Loucy (cell line): ENCODE results near the gene TEX55.
"Not testable (repeated sequence)": the region's sequence is repeated elsewhere in the genome, so short reads cannot be mapped to it uniquely, and the experiment has no call there.

Source experiments
- H2AFZ ChIP-seq: fragments of 200-600 bp; sonication (generic); 2 replicates; pipeline ENCODE4 v1.6.0; 2016; ENCODE audit warnings: antibody characterized with exemption, mild to moderate bottlenecking, low read length, moderate library complexity
- H3F3A ChIP-seq: fragments of 200-600 bp; 2 replicates; pipeline ENCODE4 v1.6.0; 2016; ENCODE audit warnings: antibody characterized with exemption, low read depth, mild to moderate bottlenecking
- H3K27me3 ChIP-seq: fragments of 200-600 bp; sonication (generic); 2 replicates; pipeline ENCODE4 v1.6.1; 2014; ENCODE audit warnings: low read length, mild to moderate bottlenecking; ENCODE audit not compliant: insufficient read depth, poor library complexity, severe bottlenecking
- H3K36me3 ChIP-seq: fragments of 200-600 bp; sonication (generic); 2 replicates; pipeline ENCODE4 v1.6.1; 2016; ENCODE audit warnings: low read length; ENCODE audit not compliant: insufficient read depth
- H3K4me1 ChIP-seq: fragments of 200-600 bp; sonication (generic); 2 replicates; pipeline ENCODE4 v1.5.1; 2014; ENCODE audit warnings: low read length, mild to moderate bottlenecking; ENCODE audit not compliant: insufficient read depth, poor library complexity, severe bottlenecking
- H3K4me2 ChIP-seq: fragments of 200-600 bp; sonication (generic); 2 replicates; pipeline ENCODE4 v1.6.0; 2014; ENCODE audit warnings: antibody characterized with exemption, low read length, low read depth, mild to moderate bottlenecking; ENCODE audit not compliant: poor library complexity, severe bottlenecking
- H3K4me3 ChIP-seq: fragments of 200-600 bp; sonication (generic); 2 replicates; pipeline ENCODE4 v1.5.1; 2014; ENCODE audit warnings: low read length, mild to moderate bottlenecking, mixed read lengths; ENCODE audit not compliant: poor library complexity, severe bottlenecking
- H3K79me2 ChIP-seq: fragments of 200-600 bp; sonication (generic); 2 replicates; pipeline ENCODE4 v1.6.1; 2014; ENCODE audit warnings: low read length; ENCODE audit not compliant: insufficient read depth
- H3K9ac ChIP-seq: fragments of 200-600 bp; sonication (generic); 2 replicates; pipeline ENCODE4 v1.6.0; 2014; ENCODE audit warnings: mild to moderate bottlenecking, low read depth, low read length, moderate library complexity; ENCODE audit not compliant: poor library complexity, severe bottlenecking
- H3K9me2 ChIP-seq: fragments of 200-600 bp; sonication (generic); replicated peaks from 2 replicates; pipeline ENCODE4 v1.6.1; 2016; ENCODE audit warnings: low read depth, low read length, mixed read lengths
- H3K9me3 ChIP-seq: fragments of 200-600 bp; sonication (generic); 2 replicates; pipeline ENCODE4 v1.6.1; 2014; ENCODE audit warnings: mild to moderate bottlenecking, antibody characterized with exemption, low read length, low read depth; ENCODE audit not compliant: insufficient read depth
- H4K20me1 ChIP-seq: fragments of 200-600 bp; sonication (generic); 2 replicates; pipeline ENCODE4 v1.6.0; 2014; ENCODE audit warnings: antibody characterized with exemption, low read length, mild to moderate bottlenecking; ENCODE audit not compliant: insufficient read depth, poor library complexity, severe bottlenecking
- EZH2phosphoT487 ChIP-seq: fragments of 200-600 bp; IDR thresholded peaks from 2 replicates; pipeline ENCODE4 v1.6.1; 2018; ENCODE audit warnings: antibody characterized with exemption, mild to moderate bottlenecking, moderate library complexity, borderline replicate concordance
- TF ChIP-seq, protein P1 (sequence below): fragments of 200-600 bp; sonication (generic); conservative IDR thresholded peaks from 2 replicates; pipeline ENCODE4 v1.5.1; 2014; ENCODE audit warnings: mild to moderate bottlenecking, antibody characterized with exemption, low read length

The TEX55 gene

GRCh38 chr3:119160815-119161214 is 14.8 kb downstream of the TEX55 start:
- TF ChIP-seq, protein P1, sequence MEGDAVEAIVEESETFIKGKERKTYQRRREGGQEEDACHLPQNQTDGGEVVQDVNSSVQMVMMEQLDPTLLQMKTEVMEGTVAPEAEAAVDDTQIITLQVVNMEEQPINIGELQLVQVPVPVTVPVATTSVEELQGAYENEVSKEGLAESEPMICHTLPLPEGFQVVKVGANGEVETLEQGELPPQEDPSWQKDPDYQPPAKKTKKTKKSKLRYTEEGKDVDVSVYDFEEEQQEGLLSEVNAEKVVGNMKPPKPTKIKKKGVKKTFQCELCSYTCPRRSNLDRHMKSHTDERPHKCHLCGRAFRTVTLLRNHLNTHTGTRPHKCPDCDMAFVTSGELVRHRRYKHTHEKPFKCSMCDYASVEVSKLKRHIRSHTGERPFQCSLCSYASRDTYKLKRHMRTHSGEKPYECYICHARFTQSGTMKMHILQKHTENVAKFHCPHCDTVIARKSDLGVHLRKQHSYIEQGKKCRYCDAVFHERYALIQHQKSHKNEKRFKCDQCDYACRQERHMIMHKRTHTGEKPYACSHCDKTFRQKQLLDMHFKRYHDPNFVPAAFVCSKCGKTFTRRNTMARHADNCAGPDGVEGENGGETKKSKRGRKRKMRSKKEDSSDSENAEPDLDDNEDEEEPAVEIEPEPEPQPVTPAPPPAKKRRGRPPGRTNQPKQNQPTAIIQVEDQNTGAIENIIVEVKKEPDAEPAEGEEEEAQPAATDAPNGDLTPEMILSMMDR = no peak
- no peak for TF ChIP-seq EZH2phosphoT487
- Histone ChIP-seq H3K79me2 (no peaks in the 10 kb centered on the region), H3K27me3 (no peaks in the 10 kb centered on the region), H3F3A (no peaks in the 10 kb centered on the region), H3K4me1 (no peaks in the 10 kb centered on the region), H2AFZ (no peak overlapping the region), H4K20me1 (no peaks in the 10 kb centered on the region), H3K9me2 (no peaks in the 10 kb centered on the region), H3K36me3 (no peaks in the 10 kb centered on the region), H3K9me3 (no peaks in the 10 kb centered on the region), H3K4me2 (no peak overlapping the region), H3K9ac (no peak overlapping the region), H3K4me3 (no peak overlapping the region)

GRCh38 chr3:119161240-119161639 is 15.3 kb downstream of the TEX55 start:
- H3K36me3 ChIP-seq = no peaks in the 10 kb centered on the region
- no peaks in the 10 kb centered on the region for H3F3A ChIP-seq
- TF ChIP-seq, protein P1 = no peak
- TF ChIP-seq EZH2phosphoT487 = no peak
- H3K4me2 ChIP-seq = no peak overlapping the region
- no peaks in the 10 kb centered on the region for H3K9me2 ChIP-seq
- H2AFZ ChIP-seq = no peak overlapping the region
- no peaks in the 10 kb centered on the region for H3K4me1 ChIP-seq
- H3K79me2 ChIP-seq = no peaks in the 10 kb centered on the region
- H4K20me1 ChIP-seq = no peaks in the 10 kb centered on the region
- H3K9ac ChIP-seq = no peak overlapping the region
- H3K9me3 ChIP-seq = no peaks in the 10 kb centered on the region
- H3K4me3 ChIP-seq = no peak overlapping the region
- H3K27me3 ChIP-seq = no peaks in the 10 kb centered on the region

GRCh38 chr3:119164745-119165144 is 18.8 kb downstream of the TEX55 start:
- not testable (repeated sequence) for H3K4me3 ChIP-seq, H3K9me2 ChIP-seq, H3K9ac ChIP-seq, H3F3A ChIP-seq, H4K20me1 ChIP-seq, H3K27me3 ChIP-seq, H3K79me2 ChIP-seq, H3K4me1 ChIP-seq, H3K9me3 ChIP-seq, H3K4me2 ChIP-seq, H2AFZ ChIP-seq, H3K36me3 ChIP-seq

GRCh38 chr3:119170821-119171220 is 24.9 kb downstream of the TEX55 start:
- Histone ChIP-seq H3K9me2 (no peaks in the 10 kb centered on the region), H3K4me3 (no peak overlapping the region), H3K4me2 (no peak overlapping the region), H3F3A (no peaks in the 10 kb centered on the region), H3K9ac (no peak overlapping the region), H2AFZ (no peak overlapping the region), H3K9me3 (no peaks in the 10 kb centered on the region), H4K20me1 (no peaks in the 10 kb centered on the region), H3K27me3 (no peaks in the 10 kb centered on the region), H3K36me3 (no peaks in the 10 kb centered on the region), H3K79me2 (no peaks in the 10 kb centered on the region), H3K4me1 (no peaks in the 10 kb centered on the region)
- TF ChIP-seq EZH2phosphoT487 = no peak
- TF ChIP-seq, protein P1 = no peak
